ENCODE measurements around the gene SAPCD2.

Gene SAPCD2

GRCh38 chr9:137017071-137017470 is 53.3 kb downstream of the SAPCD2 start:
- TF ChIP-seq LEF1 (IDR thresholded peaks at IDR 0.05; ENCODE audit: borderline replicate concordance): no peak
- no peak for TF ChIP-seq L3MBTL2 (conservative IDR thresholded peaks at IDR 0.05)
- TF ChIP-seq FOXK2 (IDR thresholded peaks at IDR 0.05): no peak
- TF ChIP-seq NFRKB (IDR thresholded peaks at IDR 0.05): no peak
- no peak for DNase-seq (ENCODE audit: extremely low spot score)
- ChIA-PET POLR2A (no interaction called here), CTCF (no interaction called here)

GRCh38 chr9:137016436-137016835 is 53.9 kb downstream of the SAPCD2 start:
- POLR2A ChIA-PET: no interaction called here
- TF ChIP-seq ARNT (IDR thresholded peaks at IDR 0.05) (no peak), CTBP1 (IDR thresholded peaks at IDR 0.05; ENCODE audit: borderline replicate concordance) (no peak), NFRKB (IDR thresholded peaks at IDR 0.05) (no peak), SP1 (IDR thresholded peaks at IDR 0.05) (no peak), ELF4 (IDR thresholded peaks at IDR 0.05) (no peak), LEF1 (IDR thresholded peaks at IDR 0.05; ENCODE audit: borderline replicate concordance) (no peak), TARDBP (IDR thresholded peaks at IDR 0.05) (no peak), FOXM1 (IDR thresholded peaks at IDR 0.05; ENCODE audit: borderline replicate concordance) (no peak), PKNOX1 (IDR thresholded peaks at IDR 0.05) (no peak), ZNF384 (IDR thresholded peaks at IDR 0.05) (no peak), L3MBTL2 (conservative IDR thresholded peaks at IDR 0.05) (no peak), BHLHE40 (IDR thresholded peaks at IDR 0.05; ENCODE audit: borderline replicate concordance) (no peak), FOXA1 (IDR thresholded peaks at IDR 0.05) (no peak), HDGF (IDR thresholded peaks at IDR 0.05; ENCODE audit: borderline replicate concordance) (no peak), FOXK2 (IDR thresholded peaks at IDR 0.05) (no peak), SUZ12 (IDR thresholded peaks at IDR 0.05) (no peak)
- DNase-seq (ENCODE audit: extremely low spot score): no peak
- CTCF ChIA-PET: no interaction called here

- TF ChIP-seq FOXA1 (IDR thresholded peaks at IDR 0.05) (no peak), PKNOX1 (IDR thresholded peaks at IDR 0.05) (no peak), ZNF384 (IDR thresholded peaks at IDR 0.05) (no peak), HDGF (IDR thresholded peaks at IDR 0.05; ENCODE audit: borderline replicate concordance) (no peak), NFRKB (IDR thresholded peaks at IDR 0.05) (no peak), L3MBTL2 (conservative IDR thresholded peaks at IDR 0.05) (no peak), CTBP1 (IDR thresholded peaks at IDR 0.05; ENCODE audit: borderline replicate concordance) (no peak), SUZ12 (IDR thresholded peaks at IDR 0.05) (no peak), FOXK2 (IDR thresholded peaks at IDR 0.05) (no peak), ARNT (IDR thresholded peaks at IDR 0.05) (no peak), LEF1 (IDR thresholded peaks at IDR 0.05; ENCODE audit: borderline replicate concordance) (no peak), ELF4 (IDR thresholded peaks at IDR 0.05) (no peak), SP1 (IDR thresholded peaks at IDR 0.05) (no peak), TARDBP (IDR thresholded peaks at IDR 0.05) (no peak), BHLHE40 (IDR thresholded peaks at IDR 0.05; ENCODE audit: borderline replicate concordance) (no peak), FOXM1 (IDR thresholded peaks at IDR 0.05; ENCODE audit: borderline replicate concordance) (no peak)
- DNase-seq (ENCODE audit: extremely low spot score): no peak
- ChIA-PET POLR2A (no interaction called here), CTCF (no interaction called here)
Measured at GRCh38 chr9:137015976-137016375, 54.4 kb downstream of the SAPCD2 start.

DNA sequence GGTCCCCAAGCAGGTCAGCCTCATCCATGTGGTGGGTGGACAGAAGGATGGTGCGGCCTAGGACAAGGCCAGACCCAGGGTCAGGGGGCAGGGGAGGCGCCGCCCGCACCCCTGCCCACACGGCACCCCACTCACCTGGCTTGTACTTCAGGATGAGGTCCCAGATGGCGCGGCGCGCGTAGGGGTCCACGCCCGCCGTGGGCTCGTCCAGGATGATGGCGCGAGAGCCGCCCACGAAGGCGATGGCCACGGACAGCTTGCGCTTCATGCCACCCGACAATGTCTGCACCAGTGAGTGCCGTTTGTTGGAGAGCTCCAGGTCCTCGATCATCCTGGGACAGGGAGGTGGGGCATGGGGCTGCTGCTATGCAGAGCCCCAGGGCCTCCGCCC is 54.8 kb downstream of the SAPCD2 start:
- DNase-seq (ENCODE audit: extremely low spot score): no peak
- POLR2A ChIA-PET: no interaction called here
- CTCF ChIA-PET: no interaction called here
- TF ChIP-seq PKNOX1 (IDR thresholded peaks at IDR 0.05): no peak

- CTCF ChIA-PET: interaction anchor here (0.7 kb wide), 1 partner anchor 15 kb away, joined by 4 read pairs; no protein-coding TSS in a partner anchor
- POLR2A ChIA-PET: no interaction called here
- DNase-seq (ENCODE audit: extremely low spot score): no peak
- TF ChIP-seq LEF1 (IDR thresholded peaks at IDR 0.05; ENCODE audit: borderline replicate concordance) (no peak), PKNOX1 (IDR thresholded peaks at IDR 0.05) (no peak)
Measured at GRCh38 chr9:137014776-137015539, 55.4 kb downstream of the SAPCD2 start.

DNA sequence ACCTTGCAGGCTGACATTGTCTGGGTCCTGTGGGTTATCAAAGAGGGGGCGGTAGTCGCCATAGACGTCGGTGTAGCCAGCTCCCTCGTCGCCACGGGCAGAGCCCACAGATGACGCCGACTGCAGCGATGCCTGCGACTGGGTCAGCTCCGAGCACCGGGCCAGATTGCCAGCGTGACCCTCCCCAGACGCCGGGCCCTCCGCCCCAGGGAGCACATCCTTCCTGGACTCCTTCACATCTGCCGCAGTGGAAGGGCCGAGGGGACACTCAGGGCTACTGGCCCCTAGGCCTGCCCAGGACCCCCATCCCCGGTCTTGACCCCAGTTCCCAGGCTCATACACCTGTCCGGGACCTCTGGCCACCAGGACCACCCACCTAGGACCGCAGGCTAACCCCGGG is 56.2 kb downstream of the SAPCD2 start:
- no peak for TF ChIP-seq HDGF (IDR thresholded peaks at IDR 0.05; ENCODE audit: borderline replicate concordance)
- no peak for TF ChIP-seq NFRKB (IDR thresholded peaks at IDR 0.05)
- TF ChIP-seq SP1 (IDR thresholded peaks at IDR 0.05): no peak
- TF ChIP-seq L3MBTL2 (conservative IDR thresholded peaks at IDR 0.05): no peak
- no peak for TF ChIP-seq CTBP1 (IDR thresholded peaks at IDR 0.05; ENCODE audit: borderline replicate concordance)
- no peak for TF ChIP-seq ZNF384 (IDR thresholded peaks at IDR 0.05)
- TF ChIP-seq FOXM1 (IDR thresholded peaks at IDR 0.05; ENCODE audit: borderline replicate concordance): no peak
- CTCF ChIA-PET: no interaction called here
- POLR2A ChIA-PET: no interaction called here
- no peak for DNase-seq (ENCODE audit: extremely low spot score)
